NCI-H69 (cell line): ENCODE data around the gene PARP1.
"Not testable (repeated sequence)": the region's sequence is repeated elsewhere in the genome, so short reads cannot be mapped to it uniquely, and the experiment has no call there.

Experiments
- DNase-seq: peaks from one replicate; lab custom pipeline; 2025; lab: John Stamatoyannopoulos, UW

The PARP1 gene

GRCh38 chr1:226351709-226352108 lies 56.2 kb downstream of the PARP1 start:
- peak; percentile 10 for DNase-seq

GRCh38 chr1:226350519-226350865 lies 57.4 kb downstream of the PARP1 start:
- DNase-seq = peak; percentile 49

DNA sequence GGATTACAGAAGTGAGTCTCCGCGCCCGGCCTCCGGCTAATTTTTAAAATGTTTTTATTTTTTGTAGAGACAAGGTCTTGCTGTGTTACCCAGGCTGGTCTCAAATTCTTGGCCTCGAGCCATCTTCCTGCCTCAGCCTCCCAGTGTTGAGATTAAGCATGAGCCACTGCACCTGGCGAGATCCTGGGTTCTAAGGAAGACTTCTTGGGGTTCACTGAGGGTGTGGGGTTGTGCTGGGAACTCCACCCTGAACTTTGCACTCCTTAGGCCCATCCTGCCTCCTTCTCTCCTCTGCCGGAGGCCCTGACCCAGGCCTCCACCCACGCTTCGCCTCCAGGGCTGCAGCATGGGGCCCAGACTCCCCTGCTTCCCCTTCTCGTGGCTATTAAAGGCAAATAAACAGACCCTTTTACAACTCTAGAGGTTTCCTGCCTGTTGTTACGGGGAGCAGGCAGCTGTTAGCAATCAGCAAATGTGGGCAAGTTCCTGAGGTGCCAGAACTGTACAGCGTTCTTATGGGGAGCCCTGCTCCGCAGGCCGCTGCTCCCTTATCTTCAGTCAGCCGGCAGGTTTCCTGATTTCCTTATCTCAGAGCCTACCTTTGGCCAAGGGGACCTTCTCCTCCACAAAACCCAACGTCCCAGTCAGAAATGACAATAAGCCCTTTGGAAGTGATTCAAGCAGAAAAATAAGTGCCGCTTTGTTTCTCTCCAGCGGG lies 57.9 kb downstream of the PARP1 start:
- peak; percentile 49 for DNase-seq

GRCh38 chr1:226349081-226349480 lies 58.8 kb downstream of the PARP1 start:
- peak; percentile 82 for DNase-seq

DNA sequence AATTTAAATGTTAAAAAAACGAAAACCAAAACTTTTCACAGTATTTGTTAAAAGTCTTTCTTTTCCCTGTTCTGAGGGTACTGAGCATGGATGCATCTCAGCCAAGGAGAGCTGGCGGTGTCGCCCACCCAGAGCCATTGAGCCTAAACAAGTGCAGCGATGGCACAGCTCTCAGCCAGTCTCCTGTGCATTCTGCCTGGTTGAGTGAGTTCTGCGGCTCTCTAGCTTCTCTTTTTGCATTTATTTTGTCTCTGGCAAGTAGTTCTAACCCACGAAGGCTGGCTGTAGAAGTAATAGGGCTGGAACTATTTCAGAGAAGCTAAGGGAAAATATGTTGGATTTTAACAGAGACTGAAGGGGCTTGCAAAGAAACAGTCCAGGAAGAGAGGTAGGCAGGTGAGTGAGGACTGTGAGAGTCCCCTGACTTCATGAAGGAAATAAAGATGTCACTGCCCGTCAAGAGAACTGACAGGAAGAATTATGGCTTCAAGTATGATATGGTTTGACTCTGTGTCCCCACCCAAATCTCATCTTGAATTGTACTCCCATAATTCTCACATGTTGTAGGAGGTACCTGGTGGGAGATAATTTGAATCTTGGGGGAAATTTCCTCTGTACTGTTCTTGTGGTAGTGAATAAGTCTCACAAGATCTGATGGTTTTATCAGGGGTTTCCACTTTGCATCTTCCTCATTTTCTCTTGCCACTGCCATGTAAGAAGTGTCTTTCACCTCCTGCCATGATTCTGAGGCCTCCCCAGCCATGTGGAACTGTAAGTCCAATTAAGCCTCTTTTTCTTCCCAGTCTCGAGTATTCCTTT lies 63.2 kb downstream of the PARP1 start:
- DNase-seq = no peak

GRCh38 chr1:226342656-226343055 lies 65.2 kb downstream of the PARP1 start:
- no peak for DNase-seq

- not testable (repeated sequence) for DNase-seq
Measured at GRCh38 chr1:226340111-226340510, 67.8 kb downstream of the PARP1 start.

GRCh38 chr1:226337276-226337875 lies 70.5 kb downstream of the PARP1 start:
- no peak for DNase-seq

DNA sequence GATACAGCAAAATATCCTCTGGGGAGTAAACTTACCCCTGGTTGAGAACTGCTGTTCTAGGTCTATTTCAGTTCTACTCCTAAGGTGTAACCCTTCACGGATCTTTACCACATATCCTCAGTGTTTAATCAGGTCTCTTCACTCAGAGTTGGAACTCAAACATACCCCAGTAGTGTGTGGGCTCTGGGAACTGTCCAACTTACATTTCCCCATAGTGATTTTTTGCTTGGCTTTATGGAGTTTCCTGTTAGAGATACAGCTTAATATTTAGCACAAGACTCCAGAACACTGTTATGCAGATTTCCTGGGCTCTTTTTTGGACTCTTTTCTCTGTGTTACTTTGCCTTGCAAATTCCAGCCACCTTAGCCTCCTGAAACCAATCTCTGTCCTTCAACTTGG lies 72.2 kb downstream of the PARP1 start:
- no peak for DNase-seq

DNA sequence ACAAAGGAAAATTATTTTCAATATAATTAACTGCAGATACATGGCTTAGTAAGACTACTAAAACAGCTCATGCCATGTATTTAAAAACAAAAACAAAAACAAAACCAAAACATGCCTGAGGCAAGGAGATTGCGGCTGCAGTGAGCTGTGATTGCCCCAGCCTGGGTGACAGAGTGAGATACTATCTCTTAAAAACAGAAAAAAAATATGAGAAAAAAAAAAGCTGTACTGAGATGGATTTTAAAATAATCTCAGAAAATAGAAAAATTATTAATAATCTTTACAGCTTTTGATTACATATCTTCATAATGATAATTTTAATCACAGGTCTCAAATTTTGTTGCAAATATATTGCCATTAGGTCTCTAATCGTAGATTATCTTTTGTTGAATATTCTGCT lies 74.9 kb downstream of the PARP1 start:
- peak; percentile 59 for DNase-seq

DNA sequence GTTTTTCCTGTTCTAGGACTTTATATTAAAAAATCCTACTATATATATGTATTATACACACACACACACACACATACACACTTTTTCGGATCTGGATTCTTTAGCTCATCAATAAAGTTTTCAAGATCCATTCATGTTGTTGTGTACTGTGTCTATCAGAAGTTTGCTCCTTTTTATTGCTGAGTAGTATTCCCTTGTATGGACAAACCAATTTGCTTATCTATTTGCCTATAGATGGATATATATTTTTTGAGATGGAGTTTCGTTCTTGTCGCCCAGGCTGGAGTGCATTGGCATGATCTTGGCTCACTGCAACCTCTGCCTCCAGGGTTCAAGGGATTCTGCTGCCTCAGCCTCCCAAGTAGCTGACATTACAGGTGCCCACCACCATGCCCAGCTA lies 78.7 kb downstream of the PARP1 start:
- no peak for DNase-seq

DNA sequence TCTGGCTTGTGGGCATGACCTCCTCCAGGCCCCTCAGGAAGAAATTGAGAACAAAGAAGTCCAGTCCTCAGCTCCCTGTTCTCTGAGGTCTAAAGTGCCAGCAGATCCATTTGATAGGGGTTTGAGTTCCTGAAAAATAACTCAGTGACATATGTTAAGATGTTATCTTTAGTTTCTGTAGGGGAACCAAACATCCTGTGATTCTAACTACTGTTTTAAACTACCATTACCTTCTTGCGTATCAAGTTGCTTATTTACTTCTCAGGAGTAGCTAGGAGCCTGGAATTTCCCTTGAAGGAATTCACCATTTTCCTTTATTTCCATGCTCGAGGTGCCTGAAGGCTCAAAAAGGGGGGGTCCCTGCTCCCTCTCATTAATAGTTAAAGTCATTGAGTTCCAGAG lies 80.1 kb downstream of the PARP1 start:
- no peak for DNase-seq

GRCh38 chr1:226325178-226325577 lies 82.7 kb downstream of the PARP1 start:
- peak; percentile 75 for DNase-seq

DNA sequence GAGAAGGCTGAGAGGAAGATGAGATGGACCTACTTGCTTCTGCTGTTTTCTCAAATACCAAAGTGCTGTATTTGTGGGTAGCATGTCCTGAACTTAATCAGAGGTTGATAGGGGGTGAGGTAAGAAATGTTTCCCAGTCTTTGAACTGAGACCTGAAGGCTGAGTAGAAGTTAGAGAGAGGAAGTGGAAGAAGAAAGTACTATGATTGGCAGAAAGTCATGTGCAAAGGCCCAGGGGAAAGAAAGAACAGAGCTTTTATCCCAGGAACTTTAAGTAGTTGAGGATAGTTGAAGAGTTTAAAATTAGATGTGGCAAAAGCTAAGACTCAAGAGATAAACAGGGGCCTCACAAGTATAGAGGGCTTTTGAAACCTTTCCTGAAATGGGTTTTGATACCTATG lies 83.4 kb downstream of the PARP1 start:
- DNase-seq = no peak

GRCh38 chr1:226322986-226323385 lies 84.9 kb downstream of the PARP1 start:
- no peak for DNase-seq

DNA sequence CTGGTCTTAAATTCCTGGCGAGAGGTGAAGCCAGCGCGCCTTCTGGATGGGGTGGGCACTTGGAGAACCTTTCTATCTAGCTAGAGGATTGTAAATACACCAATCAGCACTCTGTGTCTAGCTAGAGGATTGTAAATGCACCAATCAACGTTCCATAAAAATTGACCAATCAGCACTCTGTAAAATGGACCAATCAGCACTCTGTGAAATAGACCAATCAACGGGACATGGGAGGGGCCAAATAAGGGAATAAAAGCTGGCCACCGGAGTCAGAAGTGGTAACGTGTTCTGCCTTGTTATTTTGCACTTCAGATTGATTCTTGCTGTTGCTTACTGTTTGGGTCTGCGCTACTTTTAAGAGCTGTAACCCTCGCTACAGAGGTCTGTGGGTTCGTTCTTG lies 87.0 kb downstream of the PARP1 start:
- no peak for DNase-seq

DNA sequence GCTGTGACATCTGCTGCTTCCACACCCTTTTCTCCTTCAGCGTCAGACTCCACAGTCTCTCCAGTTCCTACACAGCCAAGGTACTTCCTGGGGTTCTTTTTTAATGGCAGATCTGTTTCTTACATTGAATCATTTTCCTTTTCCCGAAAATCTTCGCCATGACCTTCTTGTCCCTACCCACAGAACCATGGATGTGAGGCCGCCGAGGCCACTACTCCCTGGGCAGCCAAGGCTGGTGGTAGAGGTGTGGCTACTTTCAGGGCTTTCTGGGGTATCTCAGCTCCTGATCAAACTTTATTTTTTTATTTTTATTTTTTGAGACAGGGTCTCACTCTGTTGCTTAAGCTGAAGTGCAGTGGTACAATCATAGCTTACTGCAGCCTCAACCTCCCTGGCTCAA lies 89.4 kb downstream of the PARP1 start:
- no peak for DNase-seq

DNA sequence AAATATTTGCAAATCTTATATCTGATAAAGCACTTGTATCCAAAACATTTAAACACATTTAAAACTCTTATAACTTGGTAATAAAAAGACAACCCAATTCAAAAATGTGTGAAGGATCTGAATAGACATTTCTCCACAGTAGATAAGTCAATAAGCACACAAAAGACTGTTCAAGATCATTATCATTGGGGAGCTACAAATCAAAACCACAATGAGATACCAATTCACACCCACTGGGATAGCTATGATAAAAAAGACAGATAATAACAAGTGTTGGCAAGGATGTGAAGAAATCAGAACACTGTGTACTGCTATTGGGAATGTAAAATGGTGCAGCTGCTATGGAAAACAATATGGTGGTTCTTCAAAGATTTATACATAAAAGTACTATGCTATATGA lies 93.8 kb downstream of the PARP1 start:
- DNase-seq = no peak

- peak; percentile 10 for DNase-seq
Measured at GRCh38 chr1:226312065-226312464, 95.8 kb downstream of the PARP1 start.

- no peak for DNase-seq
Measured at GRCh38 chr1:226311376-226311775, 96.5 kb downstream of the PARP1 start.
